Tracheal epithelial cell (primary cell): ENCODE measurements around the gene RSPH1. TPM values are rescaled to one million over a fixed set of nuclear protein-coding genes. Genes with fewer than 3 reads are reported as not detected.

Source experiments
- total RNA-seq: library from RNA; depleted of rRNA; stranded (reverse); fragments of >200 nt; gene quantifications from 2 replicates; pipeline ENCODE4 v1.2.1, GENCODE V29; 2014

Gene RSPH1
- total RNA-seq = under 0.01 and 0.43 TPM in 2 replicates

GRCh38 chr21:42496120-42496838 lies at the start of gene RSPH1:
TSS of gene RSPH1 (minus strand) at chr21:42496224. CDS start at chr21:42496186, 38 bp downstream.

GRCh38 chr21:42513151-42513984 lies 17.3 kb upstream of the RSPH1 start, which contains the start of gene SLC37A1:
TSS of gene SLC37A1 (plus strand) at chr21:42513852. CDS start at chr21:42518455, 4,603 bp downstream.

Other genes starting within 250 kb of the RSPH1 start
- 0.24 TPM in 1 of 2 replicates, not detected in the other for gene TFF3, start 180.8 kb downstream of the RSPH1 start, total RNA-seq
- gene TFF2, start 145.2 kb downstream of the RSPH1 start, total RNA-seq = not detected in 2 replicates
- gene TFF1, start 129.7 kb downstream of the RSPH1 start, total RNA-seq = not detected in 2 replicates
- not detected in 2 replicates for gene TMPRSS3, start 100.2 kb downstream of the RSPH1 start, total RNA-seq
- gene UBASH3A, start 92.3 kb downstream of the RSPH1 start, total RNA-seq = not detected in 2 replicates
- 7.7 and 16.4 TPM in 2 replicates for gene SLC37A1, start 17.6 kb upstream of the RSPH1 start, total RNA-seq
- gene PDE9A, start 157.4 kb upstream of the RSPH1 start, total RNA-seq = 2.2 and 2.6 TPM in 2 replicates